Measurements from ENCODE around the gene EFNB2.

The EFNB2 gene

GRCh38 chr13:106523576-106523975 is 11.9 kb downstream of the EFNB2 start:
- DNase-seq = no peak

GRCh38 chr13:106522898-106523525 is 12.4 kb downstream of the EFNB2 start:
- DNase-seq = no peak

- DNase-seq = no peak
Measured at GRCh38 chr13:106522112-106522705, 13.3 kb downstream of the EFNB2 start.

GRCh38 chr13:106521095-106521799 is 14.2 kb downstream of the EFNB2 start:
- no peak for DNase-seq

GRCh38 chr13:106520251-106521054 is 15.0 kb downstream of the EFNB2 start:
- no peak for DNase-seq

- DNase-seq = no peak
Measured at GRCh38 chr13:106518512-106518911, 16.9 kb downstream of the EFNB2 start.

GRCh38 chr13:106517109-106517847 is 18.2 kb downstream of the EFNB2 start:
- DNase-seq = no peak

- peak; percentile 30 for DNase-seq
Measured at GRCh38 chr13:106515635-106516254, 19.7 kb downstream of the EFNB2 start.

GRCh38 chr13:106514928-106515634 is 20.4 kb downstream of the EFNB2 start:
- no peak for DNase-seq

- DNase-seq = no peak
Measured at GRCh38 chr13:106513025-106513983, 22.2 kb downstream of the EFNB2 start.

GRCh38 chr13:106507560-106508274 is 27.7 kb downstream of the EFNB2 start:
- no peak for DNase-seq

- no peak for DNase-seq
Measured at GRCh38 chr13:106506286-106506685, 29.2 kb downstream of the EFNB2 start.

GRCh38 chr13:106505732-106506131 is 29.7 kb downstream of the EFNB2 start:
- no peak for DNase-seq

GRCh38 chr13:106505295-106505694 is 30.2 kb downstream of the EFNB2 start:
- no peak for DNase-seq

GRCh38 chr13:106503730-106504453 is 31.6 kb downstream of the EFNB2 start:
- no peak for DNase-seq

GRCh38 chr13:106503272-106503671 is 32.2 kb downstream of the EFNB2 start:
- DNase-seq = no peak

GRCh38 chr13:106500445-106500844 is 35.0 kb downstream of the EFNB2 start:
- DNase-seq = no peak

- DNase-seq = no peak
Measured at GRCh38 chr13:106499896-106500295, 35.6 kb downstream of the EFNB2 start.

GRCh38 chr13:106499113-106499512 is 36.3 kb downstream of the EFNB2 start:
- DNase-seq = no peak
